ENCODE data around the gene ERG.

The ERG gene

DNA sequence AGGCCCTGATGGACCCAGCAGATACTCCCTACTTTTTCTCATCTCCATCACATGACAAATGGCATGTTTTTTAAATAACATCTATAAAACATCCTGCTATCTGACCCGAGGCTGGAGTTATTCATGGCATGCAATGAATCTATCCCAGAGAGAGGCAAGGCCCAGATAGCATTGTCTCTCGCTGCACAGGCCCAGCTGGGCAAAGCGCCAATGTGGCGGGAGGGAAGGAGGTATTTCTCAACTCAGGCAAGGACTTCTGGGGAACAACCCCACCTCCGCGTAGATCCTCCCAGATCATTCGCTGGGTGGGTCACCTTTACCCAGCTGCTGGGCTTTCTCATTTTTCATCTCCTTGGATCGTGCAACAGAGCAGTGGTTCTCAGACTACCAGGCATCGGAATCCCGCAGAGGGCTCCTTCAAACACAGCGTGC, 59.8 kb downstream of the ERG start:
- no peak for DNase-seq (ENCODE audit: extremely low read depth, low read depth)

DNA sequence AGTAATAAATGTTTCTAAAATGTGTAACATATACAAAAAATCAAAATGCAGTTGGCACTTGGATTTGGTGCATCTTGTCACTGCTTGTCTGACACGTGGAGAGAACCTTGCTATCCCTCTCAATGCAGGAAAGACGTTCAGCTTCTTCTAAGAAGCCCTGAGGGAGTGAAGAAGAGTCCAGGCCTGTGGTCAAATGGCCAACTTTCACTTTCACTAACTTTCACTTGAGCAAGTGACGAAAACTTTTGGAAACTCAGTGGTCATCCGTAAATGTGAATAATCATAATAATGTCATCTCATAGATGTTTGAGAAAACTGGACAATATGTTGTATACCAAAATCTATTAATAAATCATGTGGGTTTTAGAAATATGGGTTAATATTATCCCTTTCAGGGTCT, 61.9 kb downstream of the ERG start:
- no peak for DNase-seq (ENCODE audit: extremely low read depth, low read depth)
- TF ChIP-seq, protein P1, sequence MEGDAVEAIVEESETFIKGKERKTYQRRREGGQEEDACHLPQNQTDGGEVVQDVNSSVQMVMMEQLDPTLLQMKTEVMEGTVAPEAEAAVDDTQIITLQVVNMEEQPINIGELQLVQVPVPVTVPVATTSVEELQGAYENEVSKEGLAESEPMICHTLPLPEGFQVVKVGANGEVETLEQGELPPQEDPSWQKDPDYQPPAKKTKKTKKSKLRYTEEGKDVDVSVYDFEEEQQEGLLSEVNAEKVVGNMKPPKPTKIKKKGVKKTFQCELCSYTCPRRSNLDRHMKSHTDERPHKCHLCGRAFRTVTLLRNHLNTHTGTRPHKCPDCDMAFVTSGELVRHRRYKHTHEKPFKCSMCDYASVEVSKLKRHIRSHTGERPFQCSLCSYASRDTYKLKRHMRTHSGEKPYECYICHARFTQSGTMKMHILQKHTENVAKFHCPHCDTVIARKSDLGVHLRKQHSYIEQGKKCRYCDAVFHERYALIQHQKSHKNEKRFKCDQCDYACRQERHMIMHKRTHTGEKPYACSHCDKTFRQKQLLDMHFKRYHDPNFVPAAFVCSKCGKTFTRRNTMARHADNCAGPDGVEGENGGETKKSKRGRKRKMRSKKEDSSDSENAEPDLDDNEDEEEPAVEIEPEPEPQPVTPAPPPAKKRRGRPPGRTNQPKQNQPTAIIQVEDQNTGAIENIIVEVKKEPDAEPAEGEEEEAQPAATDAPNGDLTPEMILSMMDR (IDR thresholded peaks at IDR 0.05; ENCODE audit: low read depth, low read length) = no peak

More for the DNA sequence above, 59.8 kb downstream of the ERG start:
- TF ChIP-seq, protein P1 (IDR thresholded peaks at IDR 0.05; ENCODE audit: low read depth, low read length) = no peak

DNA sequence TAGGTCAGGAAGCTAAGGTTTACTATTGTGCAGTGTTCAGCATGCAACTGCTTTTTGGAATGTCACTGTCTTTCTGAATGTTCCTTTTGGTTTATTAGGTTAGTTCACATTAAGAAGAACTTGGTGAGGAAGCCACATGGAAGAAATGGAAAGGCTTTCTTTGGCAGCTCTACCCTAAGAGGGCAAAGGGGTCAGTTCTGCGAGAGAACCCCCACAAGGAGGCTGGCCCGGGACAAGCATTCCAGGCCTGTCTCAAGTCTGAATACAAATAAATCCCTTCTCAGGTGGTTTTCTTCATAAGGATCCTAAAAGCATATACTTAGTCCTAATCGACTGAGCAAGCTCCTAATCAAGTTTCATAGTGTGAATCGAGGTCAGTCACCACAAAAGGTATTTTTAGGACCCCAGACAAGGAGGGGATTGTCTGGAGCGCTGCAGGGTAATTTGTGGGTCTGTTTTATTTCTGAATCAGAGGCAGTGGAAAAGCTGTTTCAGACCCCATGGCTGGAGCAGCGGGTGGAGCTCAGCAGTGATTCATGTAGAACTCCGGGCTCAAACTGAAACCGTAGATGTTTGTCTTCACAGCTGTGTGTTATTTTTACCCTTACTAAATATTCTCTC, 63.3 kb downstream of the ERG start:
- TF ChIP-seq, protein P1 (IDR thresholded peaks at IDR 0.05; ENCODE audit: low read depth, low read length) = no peak
- no peak for DNase-seq (ENCODE audit: extremely low read depth, low read depth)

DNA sequence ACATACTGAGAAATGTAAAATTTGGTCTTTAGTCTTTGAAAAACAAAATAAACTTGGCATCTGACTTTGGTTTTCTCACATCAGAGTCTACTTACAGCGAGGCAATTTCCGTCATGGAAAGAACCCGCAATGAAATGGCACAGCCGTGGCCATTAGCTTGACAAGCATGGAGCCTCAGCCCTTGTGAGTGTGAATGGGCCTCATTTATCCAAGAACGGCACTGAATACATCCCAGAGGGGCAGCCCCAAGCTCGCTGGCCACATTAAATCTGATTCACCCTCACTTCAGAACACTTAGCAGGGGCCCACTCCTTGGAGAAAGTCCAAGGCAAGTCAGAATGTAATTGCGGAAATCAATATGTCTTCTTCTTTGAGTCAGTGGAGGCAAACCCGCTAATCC, 64.8 kb downstream of the ERG start:
- no peak for DNase-seq (ENCODE audit: extremely low read depth, low read depth)
- TF ChIP-seq, protein P1 (IDR thresholded peaks at IDR 0.05; ENCODE audit: low read depth, low read length) = no peak

DNA sequence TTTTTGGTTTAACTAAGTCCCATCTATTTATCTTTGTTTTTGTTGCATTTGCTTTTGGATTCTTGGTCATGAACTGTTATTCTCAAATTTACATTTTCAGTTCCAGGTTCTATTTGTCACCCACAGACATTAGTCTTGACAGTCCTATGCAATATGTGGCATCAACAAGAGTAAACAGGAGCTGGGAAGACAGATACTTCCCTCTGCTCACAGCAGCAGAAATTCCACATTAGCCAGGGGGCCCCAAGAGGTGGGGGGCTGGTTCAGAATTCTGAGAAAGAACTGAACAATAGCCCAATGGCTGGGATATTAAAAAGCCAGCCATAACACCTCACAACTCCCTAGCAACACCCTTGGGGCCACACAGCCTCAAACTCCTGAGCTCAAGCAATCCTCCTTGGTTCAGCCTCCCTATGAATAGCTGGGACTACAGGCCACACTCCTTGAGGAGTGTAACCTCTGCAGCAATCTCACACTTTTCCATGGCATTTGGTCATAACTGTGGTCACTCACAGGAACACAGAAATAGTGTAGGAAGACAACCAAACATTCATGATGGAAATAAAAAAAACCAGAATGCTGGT, 67.8 kb downstream of the ERG start:
- no peak for DNase-seq (ENCODE audit: extremely low read depth, low read depth)
- TF ChIP-seq, protein P1 (IDR thresholded peaks at IDR 0.05; ENCODE audit: low read depth, low read length) = no peak

DNA sequence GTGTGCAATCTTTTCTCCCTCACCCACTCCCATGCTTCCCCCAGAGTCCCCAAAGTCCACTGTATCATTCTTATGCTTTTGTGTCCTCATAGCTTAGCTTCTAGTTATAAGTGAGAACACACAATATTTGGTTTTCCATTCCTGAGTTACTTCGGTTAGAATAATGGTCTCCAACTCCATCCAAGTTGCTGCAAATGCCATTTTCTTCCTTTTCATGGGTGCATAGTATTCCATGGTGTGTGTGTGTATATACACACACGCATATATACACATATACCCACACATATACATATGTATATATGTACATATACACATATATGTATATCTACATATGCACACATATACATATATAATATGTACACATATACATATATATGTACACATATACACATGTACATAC, 69.3 kb downstream of the ERG start:
- TF ChIP-seq, protein P1 (IDR thresholded peaks at IDR 0.05; ENCODE audit: low read depth, low read length) = no peak
- DNase-seq (ENCODE audit: extremely low read depth, low read depth) = no peak

DNA sequence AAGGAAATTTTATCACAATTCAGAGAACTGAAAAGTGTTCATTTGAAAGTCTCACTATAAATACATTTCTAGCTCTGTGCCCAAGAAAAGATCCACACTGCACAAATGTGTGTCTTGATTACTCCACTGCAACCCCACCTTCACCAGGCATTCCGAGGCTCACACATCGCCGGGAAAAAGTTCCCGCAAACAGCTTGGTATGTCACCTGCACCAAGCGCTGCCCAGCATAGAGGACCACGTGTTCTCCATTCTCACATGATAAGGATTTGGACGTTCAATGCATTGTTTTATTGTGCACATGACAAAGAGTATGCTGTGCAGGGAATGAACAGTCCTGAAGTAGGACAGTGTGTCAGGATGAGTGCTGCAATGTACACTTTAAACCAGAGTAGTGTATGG, 70.1 kb downstream of the ERG start:
- TF ChIP-seq, protein P1 (IDR thresholded peaks at IDR 0.05; ENCODE audit: low read depth, low read length) = no peak
- no peak for DNase-seq (ENCODE audit: extremely low read depth, low read depth)

All from AG09319 (cell line).